Activated naive CD4-positive, alpha-beta T cell treated with anti-CD3 and anti-CD28 coated beads, Interleukin-2, amount 50 U/mL, for 72 hours (primary cell): ENCODE measurements around the gene ITGA4. TPM values are rescaled to one million over a fixed set of nuclear protein-coding genes. Genes with fewer than 3 reads are reported as not detected.
"Not testable (repeated sequence)": the region's sequence is repeated elsewhere in the genome, so short reads cannot be mapped to it uniquely, and the experiment has no call there.

Experiments
- ATAC-seq, 2 donors: fragments of 150-1000 bp; cut with Tn5 transposase; 2 replicates each; pipeline ENCODE4 v1.10.0; 2021; ENCODE audit warnings: mild to moderate bottlenecking in 2 of 2, moderate library complexity in 2 of 2
- DNase-seq, 2 donors: peaks; one replicate each; pipeline ENCODE4 v3.0.0; 2021 to 2022; ENCODE audit warnings: low spot score in 2 of 2
- H3K27ac Mint-ChIP-seq, 2 donors: one replicate each; pipeline ENCODE4 v1.8.0; 2022; ENCODE audit warnings: mild to moderate bottlenecking in 2 of 2, mixed read lengths in 2 of 2
- H3K36me3 Mint-ChIP-seq, 2 donors: one replicate each; pipeline ENCODE4 v1.8.0; 2022; ENCODE audit warnings: mixed read lengths in 2 of 2
- H3K9me3 Mint-ChIP-seq, 2 donors: one replicate each; pipeline ENCODE4 v1.8.0; 2022; ENCODE audit warnings: mixed read lengths in 2 of 2
- total RNA-seq, 2 donors: library from RNA; stranded (reverse); gene quantifications; one replicate each; pipeline ENCODE4 v1.2.3, GENCODE V29; 2022

Gene ITGA4
- total RNA-seq, 2 donors from 2014 or later: 27.2 to 62.3 TPM

DNA sequence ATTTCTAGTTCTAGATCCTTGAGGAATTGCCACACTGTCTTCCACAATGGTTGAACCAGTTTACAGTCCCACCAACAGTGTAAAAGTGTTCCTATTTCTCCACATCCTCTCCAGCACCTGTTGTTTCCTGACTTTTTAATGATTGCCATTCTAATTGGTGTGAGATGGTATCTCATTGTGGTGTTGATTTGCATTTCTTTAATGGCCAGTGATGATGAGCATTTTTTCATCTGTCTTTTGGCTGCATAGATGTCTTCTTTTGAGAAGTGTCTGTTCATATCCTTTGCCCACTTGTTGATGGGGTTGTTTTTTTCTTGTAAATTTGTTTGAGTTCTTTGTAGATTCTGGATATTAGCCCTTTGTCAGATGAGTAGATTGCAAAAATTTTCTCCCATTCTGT is 7.9 kb upstream of the ITGA4 start:
- H3K9me3 Mint-ChIP-seq, H3K27ac Mint-ChIP-seq, DNase-seq, H3K36me3 Mint-ChIP-seq, ATAC-seq: not testable (repeated sequence)

GRCh38 chr2:181454686-181455450 is 2.3 kb upstream of the ITGA4 start:
- H3K36me3 Mint-ChIP-seq: peaks cover 15 to 23% of the 10 kb centered on the region in 2 donors
- peak overlapping the region in 1 of 2 donors; percentile 91 for H3K27ac Mint-ChIP-seq
- ATAC-seq: peak; percentile 12 to 19
- H3K9me3 Mint-ChIP-seq: no peaks in the 10 kb centered on the region
- DNase-seq: no peak

DNA sequence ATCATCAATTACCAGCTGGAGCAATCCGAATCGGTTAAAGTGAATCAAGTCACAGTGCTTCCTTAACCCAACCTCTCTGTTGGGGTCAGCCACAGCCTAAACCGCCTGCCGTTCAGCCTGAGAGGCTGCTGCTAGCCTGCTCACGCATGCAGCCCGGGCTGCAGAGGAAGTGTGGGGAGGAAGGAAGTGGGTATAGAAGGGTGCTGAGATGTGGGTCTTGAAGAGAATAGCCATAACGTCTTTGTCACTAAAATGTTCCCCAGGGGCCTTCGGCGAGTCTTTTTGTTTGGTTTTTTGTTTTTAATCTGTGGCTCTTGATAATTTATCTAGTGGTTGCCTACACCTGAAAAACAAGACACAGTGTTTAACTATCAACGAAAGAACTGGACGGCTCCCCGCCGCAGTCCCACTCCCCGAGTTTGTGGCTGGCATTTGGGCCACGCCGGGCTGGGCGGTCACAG is 496 bp upstream of the ITGA4 start:
- DNase-seq (peak; percentile 60 to 83), ATAC-seq (peak; percentile 68 to 82)
- Mint-ChIP-seq H3K36me3 (peaks cover 15 to 24% of the 10 kb centered on the region in 2 donors), H3K27ac (peak overlapping the region; percentile 88 to 91), H3K9me3 (no peaks in the 10 kb centered on the region)

- Mint-ChIP-seq H3K36me3 (peaks cover 15 to 30% of the 10 kb centered on the region in 2 donors), H3K9me3 (no peaks in the 10 kb centered on the region), H3K27ac (peak overlapping the region; percentile 62 to 91)
- ATAC-seq: peak; percentile 37 to 50
- DNase-seq: peak; percentile 40 to 72
Observed at GRCh38 chr2:181457741-181458425, 697 bp downstream of the ITGA4 start.

DNA sequence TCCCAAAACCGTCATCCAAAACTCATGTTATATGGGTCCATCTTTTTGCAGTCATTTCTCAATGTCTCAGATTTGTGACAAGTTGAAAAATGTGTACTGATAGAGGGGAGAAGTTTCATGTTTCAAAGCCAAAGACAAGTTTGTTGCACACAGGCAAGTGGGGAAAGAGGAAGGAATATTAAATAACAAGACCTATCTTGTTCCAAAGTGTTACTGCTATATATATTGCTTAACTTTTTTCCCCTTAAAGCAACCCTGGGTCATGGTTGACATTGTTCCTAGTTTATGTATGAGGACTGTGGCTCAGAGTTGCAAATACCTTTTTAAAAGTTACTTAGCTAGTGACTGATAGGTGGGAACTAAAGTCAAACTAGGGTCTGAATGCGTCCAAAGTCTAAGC is 1.7 kb downstream of the ITGA4 start:
- Mint-ChIP-seq H3K27ac (peak overlapping the region; percentile 62 to 91), H3K36me3 (peaks cover 24 to 40% of the 10 kb centered on the region in 2 donors), H3K9me3 (no peaks in the 10 kb centered on the region)
- ATAC-seq: no peak
- DNase-seq: no peak

GRCh38 chr2:181459621-181460021 is 2.4 kb downstream of the ITGA4 start:
- peaks cover 27 to 48% of the 10 kb centered on the region in 2 donors for H3K36me3 Mint-ChIP-seq
- DNase-seq (no peak), ATAC-seq (no peak)
- no peaks in the 10 kb centered on the region for H3K9me3 Mint-ChIP-seq
- peak overlapping the region; percentile 3 to 91 for H3K27ac Mint-ChIP-seq

GRCh38 chr2:181461056-181461997 is 4.1 kb downstream of the ITGA4 start:
- H3K36me3 Mint-ChIP-seq: peaks cover 27 to 55% of the 10 kb centered on the region in 2 donors
- peak overlapping the region; percentile 84 to 91 for H3K27ac Mint-ChIP-seq
- no peak for DNase-seq
- H3K9me3 Mint-ChIP-seq: no peaks in the 10 kb centered on the region
- ATAC-seq: no peak

- H3K36me3 Mint-ChIP-seq: peaks cover 27 to 55% of the 10 kb centered on the region in 2 donors
- DNase-seq: no peak
- peak overlapping the region; percentile 5 to 66 for H3K27ac Mint-ChIP-seq
- peak; percentile 24 to 30 for ATAC-seq
- no peaks in the 10 kb centered on the region for H3K9me3 Mint-ChIP-seq
Observed at GRCh38 chr2:181462033-181462432, 4.8 kb downstream of the ITGA4 start.

DNA sequence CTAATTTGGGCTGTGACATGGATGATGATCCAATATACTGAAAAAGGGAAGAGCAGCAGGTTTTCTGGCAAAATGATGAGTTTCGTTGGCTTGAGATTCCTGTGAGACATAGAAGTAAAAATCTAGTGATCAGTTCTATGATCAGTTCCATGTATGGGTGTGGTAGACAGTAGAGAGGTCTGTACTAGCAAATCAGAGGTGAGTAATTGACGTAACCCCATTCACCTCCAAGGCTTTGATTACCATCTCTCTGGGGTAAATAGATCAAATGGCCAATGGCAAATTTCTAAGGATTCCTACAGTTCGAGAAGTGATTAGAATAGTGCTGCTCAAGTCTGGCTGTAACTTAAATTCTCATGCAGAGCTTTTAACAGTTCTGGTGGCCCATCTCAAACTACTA is 6.4 kb downstream of the ITGA4 start:
- Mint-ChIP-seq H3K27ac (peak overlapping the region; percentile 5 to 22), H3K36me3 (peaks cover 14 to 48% of the 10 kb centered on the region in 2 donors), H3K9me3 (no peaks in the 10 kb centered on the region)
- DNase-seq (no peak), ATAC-seq (no peak)

- DNase-seq (no peak), ATAC-seq (no peak)
- Mint-ChIP-seq H3K9me3 (no peaks in the 10 kb centered on the region), H3K27ac (peak overlapping the region; percentile 8 to 83), H3K36me3 (peaks cover 12 to 46% of the 10 kb centered on the region in 2 donors)
Observed at GRCh38 chr2:181464966-181465365, 7.8 kb downstream of the ITGA4 start.

DNA sequence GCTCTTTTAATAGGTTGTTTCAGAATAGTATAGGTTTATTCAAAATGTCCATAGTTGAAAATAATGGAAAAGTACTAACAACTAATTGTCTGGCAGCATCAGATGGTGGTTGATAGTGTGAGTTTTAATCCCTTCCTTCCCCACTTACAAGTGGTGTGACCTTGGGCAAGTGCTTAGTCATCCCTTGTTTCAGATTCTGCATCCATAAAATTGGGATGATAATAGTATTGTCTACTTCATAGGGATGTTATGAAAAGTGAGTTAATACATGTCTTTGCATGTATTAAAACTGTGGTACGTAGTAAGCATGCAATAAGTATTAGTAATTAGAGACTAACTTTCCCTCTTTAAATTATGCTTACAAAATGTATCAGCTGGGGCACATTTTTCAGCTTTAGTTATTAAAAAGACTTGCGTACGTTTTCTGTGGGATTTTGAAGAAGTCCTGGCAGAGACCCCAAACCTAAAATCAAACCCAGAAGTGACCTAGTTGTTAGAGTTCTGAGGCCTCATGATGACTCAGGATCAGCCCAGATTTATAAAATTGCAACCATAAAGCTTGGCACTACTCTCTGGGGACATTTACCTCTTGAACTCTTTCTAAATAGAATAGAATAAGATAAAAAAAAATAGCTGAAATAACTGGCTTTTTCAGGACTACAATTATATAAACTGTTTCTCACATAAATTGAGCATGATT is 8.6 kb downstream of the ITGA4 start:
- Mint-ChIP-seq H3K27ac (peak overlapping the region; percentile 8 to 83), H3K36me3 (peaks cover 12 to 46% of the 10 kb centered on the region in 2 donors), H3K9me3 (no peaks in the 10 kb centered on the region)
- ATAC-seq (peak in 1 of 2 donors; percentile 23), DNase-seq (no peak)

GRCh38 chr2:181466661-181467576 is 9.7 kb downstream of the ITGA4 start:
- DNase-seq (peak in 1 of 2 donors; percentile 77), ATAC-seq (peak; percentile 40 to 41)
- Mint-ChIP-seq H3K9me3 (no peaks in the 10 kb centered on the region), H3K27ac (no peak overlapping the region), H3K36me3 (peaks cover 12 to 46% of the 10 kb centered on the region in 2 donors)

DNA sequence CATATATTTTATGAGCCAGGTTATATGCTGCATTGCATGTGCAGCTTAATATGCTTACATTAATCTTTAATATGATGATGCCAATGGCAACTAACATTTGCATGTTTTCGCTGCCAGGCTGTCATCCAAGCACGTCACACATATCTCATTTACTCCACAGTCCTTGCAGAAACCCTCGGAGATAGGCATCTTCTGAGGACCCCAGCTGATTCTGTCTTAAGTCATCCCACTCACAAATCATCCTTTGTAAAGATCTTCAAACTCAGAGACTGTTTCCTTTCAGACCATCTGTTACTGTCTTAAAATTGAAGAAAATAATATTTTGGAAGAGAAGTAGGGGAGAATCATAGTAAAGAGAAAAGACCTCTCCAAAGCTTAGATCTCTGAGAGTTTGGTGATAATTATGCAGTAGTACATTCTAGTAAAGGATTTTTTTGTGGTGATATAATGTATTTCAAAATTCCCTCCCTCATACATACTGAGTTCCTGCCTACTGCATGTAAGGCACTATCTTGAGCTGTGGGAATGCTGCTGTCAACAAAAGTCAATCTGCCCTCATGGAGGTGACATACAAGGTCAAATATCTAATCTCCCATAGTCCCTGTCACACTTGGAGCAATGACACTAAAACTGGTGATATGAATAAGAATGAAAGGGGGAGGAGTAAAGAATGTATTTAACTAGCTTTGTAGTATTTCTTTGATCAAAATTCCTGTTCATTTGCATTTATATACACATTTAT is 11.0 kb downstream of the ITGA4 start:
- ATAC-seq (peak; percentile 12 to 53), DNase-seq (no peak)
- H3K27ac Mint-ChIP-seq: peak overlapping the region; percentile 42 to 94
- peaks cover 11 to 43% of the 10 kb centered on the region in 2 donors for H3K36me3 Mint-ChIP-seq
- H3K9me3 Mint-ChIP-seq: peaks cover 0 to 4% of the 10 kb centered on the region in 2 donors

GRCh38 chr2:181468811-181469210 is 11.6 kb downstream of the ITGA4 start:
- Mint-ChIP-seq H3K9me3 (peaks cover 0 to 4% of the 10 kb centered on the region in 2 donors), H3K36me3 (peaks cover 4 to 42% of the 10 kb centered on the region in 2 donors)

More at GRCh38 chr2:181468811-181469210, 11.6 kb downstream of the ITGA4 start:
- ATAC-seq (peak in 1 of 2 donors; percentile 43), DNase-seq (no peak)
- H3K27ac Mint-ChIP-seq: peak overlapping the region; percentile 42 to 94
